ENCODE data around the gene INTS7.
A peak's percentile ranks its signal among the peaks of the same experiment; 100 is the strongest.
"Not testable (repeated sequence)": the region's sequence is repeated elsewhere in the genome, so short reads cannot be mapped to it uniquely, and the experiment has no call there.

Gene INTS7

DNA sequence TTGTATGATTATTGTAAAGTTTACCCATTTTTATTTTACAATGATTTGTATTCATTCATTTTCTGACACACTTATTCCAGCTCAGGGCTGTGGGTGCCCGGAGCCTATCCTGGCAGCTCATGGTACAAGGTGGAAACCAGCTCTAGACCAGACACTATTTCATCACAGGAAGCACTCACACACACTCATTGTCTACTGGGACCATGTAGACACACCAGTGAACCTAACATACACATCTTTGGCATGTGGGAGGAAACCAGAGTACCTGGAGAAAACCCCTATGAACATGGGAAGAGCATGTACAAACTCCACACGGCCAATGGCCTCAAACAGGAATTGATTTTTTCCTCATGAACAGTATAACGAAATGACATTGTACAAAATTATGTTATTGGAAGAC lies 2.5 kb upstream of the INTS7 start:
- Histone ChIP-seq H3K4me1 (ENCODE audit: control insufficient read depth, insufficient read depth, low read length, unreplicated experiment) (peaks cover 42% of the 10 kb centered on the region), H3K4me3 (ENCODE audit: low read depth, low read length) (peak overlapping the region; percentile 95), H3K36me3 (ENCODE audit: insufficient read depth, low read length) (0 out of 2 replicates have a peak, but pooled peaks cover 6% of the 10 kb centered on the region), H2AFZ (ENCODE audit: low read length, unreplicated experiment) (no peak overlapping the region), H3K79me2 (ENCODE audit: control insufficient read depth, insufficient read depth, low read length, unreplicated experiment) (peaks cover 86% of the 10 kb centered on the region), H3K27me3 (ENCODE audit: insufficient read depth, low read length) (no peaks in the 10 kb centered on the region), H3K27ac (ENCODE audit: low read depth, low read length) (no peak overlapping the region)

DNA sequence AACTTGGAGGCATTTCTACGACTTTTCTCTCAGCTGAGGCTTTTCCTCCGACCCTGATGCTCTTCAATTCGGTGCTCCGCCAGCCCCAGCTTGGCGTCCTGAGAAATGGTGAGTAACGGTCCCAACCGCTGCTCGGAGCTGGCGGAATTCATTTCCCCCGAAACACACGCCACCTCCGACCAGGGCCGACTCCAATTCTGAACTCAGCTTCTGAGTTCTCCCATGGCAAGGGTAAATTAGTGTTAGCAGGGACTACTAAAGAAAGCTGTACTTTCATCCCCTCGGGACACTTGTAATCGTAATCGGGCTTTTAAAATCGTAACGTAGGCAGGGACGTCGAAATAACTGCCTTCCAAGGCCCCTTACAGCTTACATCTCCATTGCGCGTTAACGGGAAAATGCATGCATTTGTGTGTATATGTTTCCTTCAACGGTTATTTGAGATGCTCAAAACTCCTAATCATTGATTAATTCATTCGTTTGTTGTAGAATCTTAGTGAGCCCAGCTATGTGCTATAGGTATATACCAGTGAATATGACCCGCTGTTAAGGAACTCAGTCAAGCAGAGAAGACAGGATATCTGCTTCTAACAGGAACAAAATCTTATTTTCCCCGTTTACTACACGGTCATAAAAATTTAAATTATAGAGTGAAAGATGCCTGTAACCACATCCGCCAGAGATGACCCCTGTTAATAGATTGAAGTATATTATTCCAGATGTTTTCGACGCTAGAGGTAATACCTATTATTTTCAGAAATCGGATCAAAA lies 663 bp upstream of the INTS7 start:
- Histone ChIP-seq H3K4me1 (ENCODE audit: control insufficient read depth, insufficient read depth, low read length, unreplicated experiment) (peaks cover 55% of the 10 kb centered on the region), H3K36me3 (ENCODE audit: insufficient read depth, low read length) (0 out of 2 replicates have a peak, but pooled peaks cover 6% of the 10 kb centered on the region), H3K79me2 (ENCODE audit: control insufficient read depth, insufficient read depth, low read length, unreplicated experiment) (peaks cover 80% of the 10 kb centered on the region)

GRCh38 chr1:212034516-212035122 lies 738 bp downstream of the INTS7 start:
- H3K79me2 ChIP-seq (ENCODE audit: control insufficient read depth, insufficient read depth, low read length, unreplicated experiment): peaks cover 73% of the 10 kb centered on the region
- H3K27me3 ChIP-seq (ENCODE audit: insufficient read depth, low read length): no peaks in the 10 kb centered on the region
- peak overlapping the region; percentile 95 for H3K4me3 ChIP-seq (ENCODE audit: low read depth, low read length)
- peak overlapping the region; percentile 36 for H3K27ac ChIP-seq (ENCODE audit: low read depth, low read length)
- peaks cover 54% of the 10 kb centered on the region for H3K4me1 ChIP-seq (ENCODE audit: control insufficient read depth, insufficient read depth, low read length, unreplicated experiment)
- H3K36me3 ChIP-seq (ENCODE audit: insufficient read depth, low read length): 0 out of 2 replicates have a peak, but pooled peaks cover 6% of the 10 kb centered on the region
- H2AFZ ChIP-seq (ENCODE audit: low read length, unreplicated experiment): no peak overlapping the region

More for the DNA sequence above, 663 bp upstream of the INTS7 start:
- Histone ChIP-seq H2AFZ (ENCODE audit: low read length, unreplicated experiment) (peak overlapping the region; percentile 87), H3K4me3 (ENCODE audit: low read depth, low read length) (peak overlapping the region; percentile 95), H3K27ac (ENCODE audit: low read depth, low read length) (peak overlapping the region; percentile 84), H3K27me3 (ENCODE audit: insufficient read depth, low read length) (no peaks in the 10 kb centered on the region)

DNA sequence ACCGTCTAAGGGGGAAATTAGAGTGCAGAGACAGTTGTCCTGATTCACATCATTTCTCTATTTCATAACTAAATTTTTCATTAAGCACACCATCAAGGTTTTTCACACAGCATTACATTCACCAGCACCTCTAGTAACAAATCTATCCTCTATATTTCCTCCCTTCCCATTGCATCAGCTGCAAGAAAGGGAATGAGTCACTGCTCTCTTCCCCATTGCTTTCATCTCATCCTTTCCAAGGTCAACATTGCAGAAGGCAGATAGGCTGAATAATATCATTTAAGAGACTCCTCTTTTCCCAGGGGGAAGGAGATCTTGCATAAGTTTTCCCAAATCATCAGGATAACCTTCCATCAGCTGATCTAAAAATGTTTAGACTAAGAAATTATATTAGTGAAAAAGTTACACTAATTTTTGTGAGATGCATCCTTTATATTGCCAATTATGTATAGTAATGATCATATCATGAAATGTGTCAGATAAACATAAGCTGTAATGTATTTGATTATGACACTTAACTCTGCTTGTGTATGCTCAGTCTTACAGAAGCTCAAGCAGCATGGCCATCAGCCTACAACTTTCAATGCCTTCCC lies 4.3 kb downstream of the INTS7 start:
- Histone ChIP-seq H3K36me3 (ENCODE audit: insufficient read depth, low read length) (no peaks in the 10 kb centered on the region), H3K27me3 (ENCODE audit: insufficient read depth, low read length) (no peaks in the 10 kb centered on the region), H2AFZ (ENCODE audit: low read length, unreplicated experiment) (no peak overlapping the region), H3K79me2 (ENCODE audit: control insufficient read depth, insufficient read depth, low read length, unreplicated experiment) (peaks cover 75% of the 10 kb centered on the region), H3K4me3 (ENCODE audit: low read depth, low read length) (peak overlapping the region; percentile 45), H3K27ac (ENCODE audit: low read depth, low read length) (peak overlapping the region; percentile 98), H3K4me1 (ENCODE audit: control insufficient read depth, insufficient read depth, low read length, unreplicated experiment) (peaks cover 61% of the 10 kb centered on the region)

GRCh38 chr1:212027727-212028126 lies 7.6 kb downstream of the INTS7 start:
- not testable (repeated sequence) for H3K4me3 ChIP-seq (ENCODE audit: low read depth, low read length); H2AFZ ChIP-seq (ENCODE audit: low read length, unreplicated experiment); H3K27ac ChIP-seq (ENCODE audit: low read depth, low read length); H3K27me3 ChIP-seq (ENCODE audit: insufficient read depth, low read length)
- Histone ChIP-seq H3K36me3 (ENCODE audit: insufficient read depth, low read length) (peaks cover 11% of the 10 kb centered on the region), H3K79me2 (ENCODE audit: control insufficient read depth, insufficient read depth, low read length, unreplicated experiment) (peaks cover 76% of the 10 kb centered on the region), H3K4me1 (ENCODE audit: control insufficient read depth, insufficient read depth, low read length, unreplicated experiment) (peaks cover 52% of the 10 kb centered on the region)

DNA sequence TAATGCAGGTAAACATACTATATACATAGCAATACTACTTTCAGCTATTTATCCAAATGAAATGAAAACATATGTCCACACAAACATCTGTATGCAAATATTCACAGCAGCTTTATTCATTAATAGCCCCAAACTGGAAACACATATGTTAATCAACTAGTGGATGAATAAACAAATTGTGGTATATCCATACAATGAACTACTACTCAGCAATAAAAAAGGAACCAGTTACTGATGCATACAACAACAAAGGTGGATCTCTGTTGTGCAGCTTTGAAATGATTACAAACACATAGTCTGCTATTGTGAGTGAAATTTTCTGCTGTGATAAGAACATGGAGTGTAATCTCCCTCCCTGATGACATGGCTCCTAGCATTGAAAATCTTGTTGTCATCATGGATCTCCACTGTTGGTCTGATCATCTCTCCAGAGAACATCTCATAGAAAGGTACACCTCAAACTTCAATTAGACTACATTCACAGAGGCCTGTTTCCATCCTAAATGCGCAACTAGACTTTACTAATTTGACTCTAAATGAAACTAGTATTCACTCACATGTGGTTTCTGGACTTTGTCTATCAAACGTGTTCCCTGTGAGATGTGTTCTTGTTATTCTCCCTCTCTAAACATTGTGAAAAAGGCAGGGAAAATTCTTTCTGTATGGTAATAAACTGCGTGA lies 10.7 kb downstream of the INTS7 start:
- Histone ChIP-seq H3K36me3 (ENCODE audit: insufficient read depth, low read length) (peaks cover 11% of the 10 kb centered on the region), H3K79me2 (ENCODE audit: control insufficient read depth, insufficient read depth, low read length, unreplicated experiment) (peaks cover 63% of the 10 kb centered on the region), H3K27ac (ENCODE audit: low read depth, low read length) (no peak overlapping the region), H3K4me3 (ENCODE audit: low read depth, low read length) (no peak overlapping the region), H3K4me1 (ENCODE audit: control insufficient read depth, insufficient read depth, low read length, unreplicated experiment) (peaks cover 27% of the 10 kb centered on the region), H2AFZ (ENCODE audit: low read length, unreplicated experiment) (no peak overlapping the region), H3K27me3 (ENCODE audit: insufficient read depth, low read length) (no peaks in the 10 kb centered on the region)

GRCh38 chr1:212022908-212023307 lies 12.4 kb downstream of the INTS7 start:
- Histone ChIP-seq H3K36me3 (ENCODE audit: insufficient read depth, low read length) (peaks cover 11% of the 10 kb centered on the region), H3K4me1 (ENCODE audit: control insufficient read depth, insufficient read depth, low read length, unreplicated experiment) (peaks cover 10% of the 10 kb centered on the region), H3K79me2 (ENCODE audit: control insufficient read depth, insufficient read depth, low read length, unreplicated experiment) (peaks cover 46% of the 10 kb centered on the region)
- H3K27ac ChIP-seq (ENCODE audit: low read depth, low read length); H2AFZ ChIP-seq (ENCODE audit: low read length, unreplicated experiment); H3K4me3 ChIP-seq (ENCODE audit: low read depth, low read length); H3K27me3 ChIP-seq (ENCODE audit: insufficient read depth, low read length): not testable (repeated sequence)

DNA sequence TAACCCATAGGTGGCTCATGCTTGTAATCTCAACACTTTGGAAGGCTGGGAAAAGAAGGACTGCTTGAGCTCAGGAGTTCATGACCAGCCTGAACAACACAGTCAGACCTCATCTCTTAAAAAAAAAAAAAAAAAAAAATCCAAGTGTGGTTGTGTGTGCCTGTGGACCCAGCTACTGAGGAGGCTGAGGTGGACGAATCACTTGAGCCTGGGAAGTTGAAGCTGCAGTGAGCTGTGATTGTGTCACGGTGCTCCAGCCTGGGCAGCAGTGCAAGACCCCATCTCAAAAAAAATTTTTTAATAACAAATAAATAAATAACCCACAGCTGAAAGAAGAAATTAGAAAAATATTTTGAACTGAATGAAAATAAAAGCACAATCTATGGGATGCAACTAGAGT lies 13.8 kb downstream of the INTS7 start:
- H3K27ac ChIP-seq (ENCODE audit: low read depth, low read length): no peak overlapping the region
- no peaks in the 10 kb centered on the region for H3K27me3 ChIP-seq (ENCODE audit: insufficient read depth, low read length)
- H3K4me1 ChIP-seq (ENCODE audit: control insufficient read depth, insufficient read depth, low read length, unreplicated experiment): no peaks in the 10 kb centered on the region
- no peak overlapping the region for H2AFZ ChIP-seq (ENCODE audit: low read length, unreplicated experiment)
- peaks cover 33% of the 10 kb centered on the region for H3K79me2 ChIP-seq (ENCODE audit: control insufficient read depth, insufficient read depth, low read length, unreplicated experiment)
- no peak overlapping the region for H3K4me3 ChIP-seq (ENCODE audit: low read depth, low read length)
- peaks cover 11% of the 10 kb centered on the region for H3K36me3 ChIP-seq (ENCODE audit: insufficient read depth, low read length)

GRCh38 chr1:212020975-212021374 lies 14.4 kb downstream of the INTS7 start:
- peaks cover 17% of the 10 kb centered on the region for H3K36me3 ChIP-seq (ENCODE audit: insufficient read depth, low read length)
- H3K79me2 ChIP-seq (ENCODE audit: control insufficient read depth, insufficient read depth, low read length, unreplicated experiment): peaks cover 27% of the 10 kb centered on the region
- no peaks in the 10 kb centered on the region for H3K4me1 ChIP-seq (ENCODE audit: control insufficient read depth, insufficient read depth, low read length, unreplicated experiment)
- no peaks in the 10 kb centered on the region for H3K27me3 ChIP-seq (ENCODE audit: insufficient read depth, low read length)
- no peak overlapping the region for H3K27ac ChIP-seq (ENCODE audit: low read depth, low read length)
- H2AFZ ChIP-seq (ENCODE audit: low read length, unreplicated experiment): no peak overlapping the region
- no peak overlapping the region for H3K4me3 ChIP-seq (ENCODE audit: low read depth, low read length)

GRCh38 chr1:212013672-212014071 lies 21.7 kb downstream of the INTS7 start:
- peaks cover 13% of the 10 kb centered on the region; the same call in 1 of the 2 replicates for H3K36me3 ChIP-seq (ENCODE audit: insufficient read depth, low read length)
- no peak overlapping the region for H3K4me3 ChIP-seq (ENCODE audit: low read depth, low read length)
- no peaks in the 10 kb centered on the region for H3K79me2 ChIP-seq (ENCODE audit: control insufficient read depth, insufficient read depth, low read length, unreplicated experiment)
- no peak overlapping the region for H2AFZ ChIP-seq (ENCODE audit: low read length, unreplicated experiment)
- H3K4me1 ChIP-seq (ENCODE audit: control insufficient read depth, insufficient read depth, low read length, unreplicated experiment): no peaks in the 10 kb centered on the region
- H3K27me3 ChIP-seq (ENCODE audit: insufficient read depth, low read length): no peaks in the 10 kb centered on the region
- no peak overlapping the region for H3K27ac ChIP-seq (ENCODE audit: low read depth, low read length)

Data from ACC112 (cell line).